DND-41 (cell line): ENCODE measurements around the gene VKORC1.

Experiments
- ATAC-seq: fragments of 200-7000 bp; cut with Tn5 transposase; 3 replicates; pipeline ENCODE4 v1.9.1; 2021; ENCODE audit warnings: low read depth; ENCODE audit not compliant: insufficient read depth
- DNase-seq: peaks from one replicate; pipeline ENCODE4 v3.0.0-alpha.2; 2020
- H2AFZ ChIP-seq: 2 replicates; pipeline ENCODE4 v1.6.0; 2012; ENCODE audit warnings: low read depth, low read length
- H3K27ac ChIP-seq: 2 replicates; pipeline ENCODE4 v1.5.1; 2012; ENCODE audit warnings: low read length, inconsistent platforms
- H3K27me3 ChIP-seq: fragments of 200-600 bp; sonication (generic); 2 replicates; pipeline ENCODE4 v1.6.0; 2012; ENCODE audit warnings: low read length, mild to moderate bottlenecking, inconsistent platforms; ENCODE audit not compliant: insufficient read depth, poor library complexity
- H3K36me3 ChIP-seq: 2 replicates; pipeline ENCODE4 v1.5.1; 2012; ENCODE audit warnings: low read length, inconsistent platforms; ENCODE audit not compliant: insufficient read depth
- H3K4me1 ChIP-seq: 2 replicates; pipeline ENCODE4 v1.5.1; 2012; ENCODE audit warnings: mild to moderate bottlenecking, low read length; ENCODE audit not compliant: insufficient read depth
- H3K4me2 ChIP-seq: 2 replicates; pipeline ENCODE4 v1.6.0; 2012; ENCODE audit warnings: mild to moderate bottlenecking, moderate library complexity, low read length, inconsistent platforms; ENCODE audit not compliant: insufficient read depth
- H3K4me3 ChIP-seq, 2 experiments: fragments of 200-600 bp in 1 of 2; shearing (Covaris generic) in 1 of 2; 2 replicates each; pipeline ENCODE4 v1.5.1; 2012 to 2016; ENCODE audit warnings: inconsistent platforms in 2 of 2, low read length in 2 of 2, mild to moderate bottlenecking in 2 of 2, low read depth in 1 of 2, moderate library complexity in 1 of 2
- H3K79me2 ChIP-seq: 2 replicates; pipeline ENCODE4 v1.6.0; 2012; ENCODE audit warnings: low read length, inconsistent platforms; ENCODE audit not compliant: insufficient read depth
- H3K9ac ChIP-seq: 2 replicates; pipeline ENCODE4 v1.6.0; 2012; ENCODE audit warnings: low read depth, mild to moderate bottlenecking, inconsistent platforms, low read length, moderate library complexity
- H3K9me3 ChIP-seq: 2 replicates; pipeline ENCODE4 v1.5.1; 2012; ENCODE audit warnings: low read length, moderate library complexity, mild to moderate bottlenecking, inconsistent platforms; ENCODE audit not compliant: insufficient read depth, severe bottlenecking
- H4K20me1 ChIP-seq: 2 replicates; pipeline ENCODE4 v1.6.0; 2012; ENCODE audit warnings: low read length; ENCODE audit not compliant: insufficient read depth
- CTCF ChIP-seq: IDR thresholded peaks from 2 replicates; pipeline ENCODE4 v1.5.1; 2012; ENCODE audit warnings: borderline replicate concordance, low read length, moderate library complexity, mild to moderate bottlenecking; ENCODE audit not compliant: poor library complexity, severe bottlenecking; ENCODE audit errors: extremely low read depth
- EZH2 ChIP-seq: IDR thresholded peaks from 3 replicates; pipeline ENCODE4 v1.6.1; 2012; ENCODE audit warnings: borderline replicate concordance, low read depth, mild to moderate bottlenecking, moderate library complexity, low read length, inconsistent platforms; ENCODE audit not compliant: severe bottlenecking

The VKORC1 gene

DNA sequence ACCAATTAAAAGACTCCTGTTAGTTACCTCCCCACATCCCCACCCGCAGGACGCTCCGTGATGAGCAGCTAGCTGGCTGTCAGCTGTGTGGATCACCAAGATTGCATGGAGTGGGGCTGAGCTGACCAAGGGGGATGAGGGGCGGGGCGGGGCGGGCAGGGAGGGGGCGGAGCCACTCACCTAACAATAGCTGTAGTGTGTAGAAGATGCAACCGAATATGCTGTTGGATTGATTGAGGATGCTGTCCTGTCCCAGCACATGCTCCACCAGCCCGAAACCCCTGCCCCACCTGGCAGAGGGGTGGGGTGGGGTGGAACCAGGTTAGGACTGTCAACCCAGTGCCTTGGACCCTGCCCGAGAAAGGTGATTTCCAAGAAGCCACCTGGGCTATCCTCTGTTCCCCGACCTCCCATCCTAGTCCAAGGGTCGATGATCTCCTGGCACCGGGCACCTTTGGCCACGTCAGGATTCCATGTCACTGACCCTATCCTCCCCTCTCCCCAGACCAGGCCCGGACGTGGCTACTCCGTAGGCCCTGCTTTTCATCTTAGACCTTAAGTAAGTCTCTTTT, 1.4 kb downstream of the VKORC1 start:
- H3K36me3 ChIP-seq = peaks cover 35% of the 10 kb centered on the region
- H3K4me1 ChIP-seq = peaks cover 28% of the 10 kb centered on the region
- no peak for ATAC-seq
- H3K4me2 ChIP-seq = peak overlapping the region; percentile 78
- H3K27ac ChIP-seq = no peak overlapping the region
- H3K27me3 ChIP-seq = no peaks in the 10 kb centered on the region
- TF ChIP-seq CTCF = no peak
- no peak for TF ChIP-seq EZH2
- DNase-seq = no peak
- no peaks in the 10 kb centered on the region for H3K9me3 ChIP-seq
- H2AFZ ChIP-seq = no peak overlapping the region
- peak overlapping the region in 1 of 2 experiments; percentile 85; a peak in 2 of 4 replicates for H3K4me3 ChIP-seq
- peaks cover 37% of the 10 kb centered on the region for H3K79me2 ChIP-seq
- H3K9ac ChIP-seq = peak overlapping the region; percentile 68
- H4K20me1 ChIP-seq = 0 out of 2 replicates have a peak, but pooled peaks cover 11% of the 10 kb centered on the region

DNA sequence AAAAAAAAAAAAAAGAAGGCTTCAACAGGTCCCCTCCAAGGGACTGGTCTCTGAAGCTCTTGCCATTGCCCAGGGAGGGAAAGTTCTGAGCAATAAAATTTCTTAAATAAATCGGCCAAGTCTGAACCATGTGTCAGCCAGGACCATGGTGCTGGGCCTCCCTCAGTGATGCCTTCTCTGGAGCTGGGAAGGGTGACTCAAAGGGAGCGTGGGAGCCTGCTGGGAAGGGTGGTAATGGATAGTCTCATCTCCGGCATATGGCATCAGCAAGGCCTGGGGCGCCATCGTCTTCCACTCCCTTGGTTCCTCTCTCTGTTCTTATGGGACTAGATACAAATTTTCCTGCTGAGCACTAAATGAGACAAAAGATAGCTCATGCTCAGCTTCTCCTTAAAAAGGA, 2.3 kb downstream of the VKORC1 start:
- ATAC-seq (no peak), DNase-seq (no peak)
- Histone ChIP-seq H2AFZ (no peak overlapping the region), H3K36me3 (peaks cover 40% of the 10 kb centered on the region), H3K9ac (no peak overlapping the region), H3K4me3 (no peak overlapping the region), H3K79me2 (peaks cover 37% of the 10 kb centered on the region), H3K4me1 (peaks cover 28% of the 10 kb centered on the region), H3K9me3 (no peaks in the 10 kb centered on the region), H4K20me1 (0 out of 2 replicates have a peak, but pooled peaks cover 13% of the 10 kb centered on the region), H3K4me2 (peak overlapping the region; percentile 78; the same call in 1 of the 2 replicates), H3K27ac (no peak overlapping the region), H3K27me3 (no peaks in the 10 kb centered on the region)
- no peak for TF ChIP-seq EZH2
- TF ChIP-seq CTCF = no peak

- ATAC-seq (no peak), DNase-seq (no peak)
- no peak overlapping the region for H2AFZ ChIP-seq
- no peak overlapping the region for H3K4me2 ChIP-seq
- TF ChIP-seq CTCF = no peak
- TF ChIP-seq EZH2 = no peak
- peaks cover 26% of the 10 kb centered on the region for H3K4me1 ChIP-seq
- H3K27ac ChIP-seq = no peak overlapping the region
- H4K20me1 ChIP-seq = 0 out of 2 replicates have a peak, but pooled peaks cover 18% of the 10 kb centered on the region
- no peak overlapping the region for H3K9ac ChIP-seq
- H3K4me3 ChIP-seq = no peak overlapping the region
- H3K36me3 ChIP-seq = peaks cover 56% of the 10 kb centered on the region
- no peaks in the 10 kb centered on the region for H3K27me3 ChIP-seq
- no peaks in the 10 kb centered on the region for H3K9me3 ChIP-seq
- H3K79me2 ChIP-seq = peaks cover 37% of the 10 kb centered on the region
Measured at GRCh38 chr16:31090540-31090939, 4.1 kb downstream of the VKORC1 start.

- H3K27me3 ChIP-seq = no peaks in the 10 kb centered on the region
- TF ChIP-seq EZH2 (no peak), CTCF (no peak)
- no peak overlapping the region for H3K27ac ChIP-seq
- peaks cover 34% of the 10 kb centered on the region for H3K79me2 ChIP-seq
- H3K4me2 ChIP-seq = no peak overlapping the region
- H4K20me1 ChIP-seq = peaks cover 27% of the 10 kb centered on the region; the same call in 1 of the 2 replicates
- no peak overlapping the region for H3K9ac ChIP-seq
- DNase-seq (no peak), ATAC-seq (no peak)
- H2AFZ ChIP-seq = no peak overlapping the region
- H3K9me3 ChIP-seq = no peaks in the 10 kb centered on the region
- H3K36me3 ChIP-seq = peaks cover 68% of the 10 kb centered on the region
- H3K4me1 ChIP-seq = peaks cover 20% of the 10 kb centered on the region
- H3K4me3 ChIP-seq = no peak overlapping the region
Measured at GRCh38 chr16:31089199-31089598, 5.4 kb downstream of the VKORC1 start.
